RWPE1 (cell line): ENCODE results near the gene UNC45A.

Experiments used
- CTCF ChIA-PET: fragments of 350-600 bp; sonication (Branson Sonifier 250); formaldehyde crosslinking; extraction: SDS; loops from one replicate; lab custom pipeline; 2021; lab: Yijun Ruan, JAX
- POLR2A ChIA-PET: fragments of 400-600 bp; formaldehyde crosslinking; extraction: SDS; loops from one replicate; lab custom pipeline; 2020; ENCODE audit warnings: antibody characterized with exemption; ENCODE audit not compliant: low non-redundant PET; lab: Yijun Ruan, JAX
- DNase-seq: peaks from one replicate; pipeline ENCODE4 v3.0.0; 2012; ENCODE audit warnings: low spot score
- H3K27ac ChIP-seq: fragments of 450-650 bp; 2 replicates; pipeline ENCODE4 v1.5.1; 2017
- TF ChIP-seq, protein P1 (sequence below): fragments of 450-650 bp; conservative IDR thresholded peaks from 2 replicates; pipeline ENCODE4 v1.5.1; 2017; ENCODE audit warnings: low read depth, mild to moderate bottlenecking

UNC45A gene

DNA sequence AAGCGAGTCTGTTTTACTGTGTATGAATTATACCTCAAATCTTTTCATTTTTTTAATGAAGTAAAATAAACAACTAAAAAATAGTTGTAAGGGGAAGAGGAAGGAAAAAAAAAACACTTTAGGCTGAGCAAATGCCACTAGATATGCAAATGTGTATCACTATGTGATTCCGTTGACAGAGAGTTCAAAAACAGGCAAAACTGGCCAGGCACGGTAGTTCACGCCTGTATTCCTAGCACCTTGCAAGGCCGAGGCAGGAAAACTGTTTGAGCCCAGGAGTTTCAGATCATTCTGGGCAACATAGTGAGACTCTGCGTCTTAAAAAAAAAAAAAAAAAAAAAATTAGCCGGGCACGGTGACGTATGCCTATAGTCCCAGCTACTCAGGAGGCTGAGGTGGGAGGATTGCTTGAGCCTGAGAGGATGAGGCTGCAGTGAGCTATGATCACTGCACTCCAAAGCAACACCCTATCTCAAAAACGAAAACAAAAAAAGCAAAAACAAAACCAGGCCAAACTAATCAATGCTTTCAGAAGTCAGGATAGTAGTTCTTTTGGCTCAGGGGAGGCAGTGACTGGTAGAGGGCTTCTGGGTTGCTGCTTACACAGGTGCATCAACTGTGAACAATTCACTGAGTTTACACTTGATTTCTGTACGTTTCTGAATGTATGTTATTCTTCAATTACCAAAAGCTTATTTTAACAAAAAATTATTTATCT, 51.9 kb downstream of the UNC45A start:
- no peak for DNase-seq
- CTCF ChIA-PET: interaction anchor here (0.6 to 2.9 kb wide), 4 partner anchors 30 to 323 kb away, joined by 4 to 9 read pairs (median 6); no protein-coding TSS in a partner anchor
- TF ChIP-seq, protein P1, sequence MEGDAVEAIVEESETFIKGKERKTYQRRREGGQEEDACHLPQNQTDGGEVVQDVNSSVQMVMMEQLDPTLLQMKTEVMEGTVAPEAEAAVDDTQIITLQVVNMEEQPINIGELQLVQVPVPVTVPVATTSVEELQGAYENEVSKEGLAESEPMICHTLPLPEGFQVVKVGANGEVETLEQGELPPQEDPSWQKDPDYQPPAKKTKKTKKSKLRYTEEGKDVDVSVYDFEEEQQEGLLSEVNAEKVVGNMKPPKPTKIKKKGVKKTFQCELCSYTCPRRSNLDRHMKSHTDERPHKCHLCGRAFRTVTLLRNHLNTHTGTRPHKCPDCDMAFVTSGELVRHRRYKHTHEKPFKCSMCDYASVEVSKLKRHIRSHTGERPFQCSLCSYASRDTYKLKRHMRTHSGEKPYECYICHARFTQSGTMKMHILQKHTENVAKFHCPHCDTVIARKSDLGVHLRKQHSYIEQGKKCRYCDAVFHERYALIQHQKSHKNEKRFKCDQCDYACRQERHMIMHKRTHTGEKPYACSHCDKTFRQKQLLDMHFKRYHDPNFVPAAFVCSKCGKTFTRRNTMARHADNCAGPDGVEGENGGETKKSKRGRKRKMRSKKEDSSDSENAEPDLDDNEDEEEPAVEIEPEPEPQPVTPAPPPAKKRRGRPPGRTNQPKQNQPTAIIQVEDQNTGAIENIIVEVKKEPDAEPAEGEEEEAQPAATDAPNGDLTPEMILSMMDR: no peak
- no peak overlapping the region for H3K27ac ChIP-seq
- POLR2A ChIA-PET: no interaction called here

DNA sequence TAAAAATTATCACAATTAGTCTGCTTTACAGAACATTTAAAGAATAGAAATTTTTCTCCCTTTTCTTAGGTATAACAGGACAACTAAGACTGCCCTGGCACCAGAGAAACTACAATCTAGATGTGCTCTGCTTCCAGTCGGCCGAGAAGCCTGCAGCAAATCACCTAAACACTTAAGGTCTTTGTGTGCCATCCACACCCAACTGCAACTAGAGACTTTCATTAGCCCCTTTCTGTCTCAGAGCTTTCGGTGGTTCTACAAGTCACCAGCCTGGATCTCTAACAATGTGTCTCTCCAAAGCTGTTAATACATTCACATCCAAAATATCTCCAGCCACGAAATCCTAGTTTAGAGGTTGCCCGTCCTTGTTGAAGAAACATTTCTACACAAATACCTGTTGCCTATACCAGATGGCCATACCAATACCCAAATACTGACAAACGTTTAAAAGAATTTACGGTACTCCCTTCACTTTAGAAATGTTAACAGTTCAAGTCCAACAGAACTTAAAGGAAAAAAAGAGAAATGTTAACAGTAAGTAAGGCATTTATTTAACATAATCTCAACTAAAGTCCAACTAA, 52.6 kb downstream of the UNC45A start:
- CTCF ChIA-PET: interaction anchor here (0.6 to 0.7 kb wide), 3 partner anchors 65 to 322 kb away, joined by 4 to 8 read pairs (median 5); no protein-coding TSS in a partner anchor
- H3K27ac ChIP-seq: no peak overlapping the region
- TF ChIP-seq, protein P1: no peak
- no peak for DNase-seq
- POLR2A ChIA-PET: no interaction called here

DNA sequence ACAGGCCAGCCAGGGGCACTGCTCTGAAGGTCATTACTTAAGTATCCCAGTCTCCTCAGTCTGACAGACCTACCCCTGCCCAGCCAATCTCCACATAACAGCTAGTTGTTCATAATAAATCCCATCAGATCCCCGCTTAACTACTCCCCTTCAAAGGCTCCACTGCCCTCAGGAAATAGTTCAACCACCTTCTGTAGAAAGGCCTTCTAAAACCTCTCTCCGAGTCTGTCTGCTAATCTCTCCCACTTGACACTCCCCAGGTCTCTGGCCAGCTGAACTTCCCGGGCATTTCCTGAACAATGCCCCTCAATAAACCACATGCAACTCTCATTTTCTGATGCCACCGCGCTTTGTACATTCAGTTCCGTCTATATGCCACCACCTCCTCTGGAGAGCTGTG, 53.2 kb downstream of the UNC45A start:
- 0 out of 2 replicates have a peak overlapping the region, but pooled peaks have one; percentile 11 for H3K27ac ChIP-seq

DNA sequence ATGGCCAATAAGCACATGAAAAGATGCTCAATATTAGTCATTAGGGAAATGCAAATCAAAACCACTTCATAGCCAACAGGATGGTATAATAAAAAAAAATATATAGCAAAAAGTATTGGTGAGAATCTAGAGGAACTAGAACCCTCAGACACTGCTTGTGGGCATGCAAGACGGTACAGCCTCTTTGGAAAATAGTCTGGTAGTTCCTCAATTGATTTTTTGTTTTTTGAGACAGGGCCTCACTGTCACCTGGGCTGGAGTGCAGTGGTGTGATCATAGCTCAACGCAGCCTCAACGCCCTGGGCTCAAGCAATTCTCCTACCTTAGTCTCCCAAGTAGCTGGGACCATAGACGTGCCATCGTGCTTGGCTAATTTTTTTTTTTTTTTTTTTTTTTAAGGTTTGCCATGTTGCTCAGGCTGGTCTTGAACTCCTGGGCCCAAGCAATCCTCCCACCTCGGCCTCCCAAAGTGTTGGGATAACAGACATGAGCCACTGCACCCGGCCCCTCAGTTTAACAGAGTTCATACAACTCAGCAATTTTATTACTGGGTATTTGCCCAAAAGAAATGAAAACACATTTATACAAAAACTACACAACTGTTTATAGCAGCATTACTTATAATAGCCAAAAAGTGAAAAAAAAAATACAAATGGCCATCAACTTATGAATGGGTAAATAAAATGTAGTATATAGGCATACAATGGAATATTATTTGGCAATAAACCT, 54.1 kb downstream of the UNC45A start:
- TF ChIP-seq, protein P1: no peak
- ChIA-PET POLR2A (interaction anchor here (0.5 kb wide), 1 partner anchor 788 kb away, joined by 3 read pairs; the partner anchor contains the start of gene SEMA4B), CTCF (no interaction called here)
- no peak overlapping the region for H3K27ac ChIP-seq
- DNase-seq: no peak

More for the DNA sequence above, 53.2 kb downstream of the UNC45A start:
- ChIA-PET CTCF (no interaction called here), POLR2A (no interaction called here)
- TF ChIP-seq, protein P1: no peak
- DNase-seq: no peak

DNA sequence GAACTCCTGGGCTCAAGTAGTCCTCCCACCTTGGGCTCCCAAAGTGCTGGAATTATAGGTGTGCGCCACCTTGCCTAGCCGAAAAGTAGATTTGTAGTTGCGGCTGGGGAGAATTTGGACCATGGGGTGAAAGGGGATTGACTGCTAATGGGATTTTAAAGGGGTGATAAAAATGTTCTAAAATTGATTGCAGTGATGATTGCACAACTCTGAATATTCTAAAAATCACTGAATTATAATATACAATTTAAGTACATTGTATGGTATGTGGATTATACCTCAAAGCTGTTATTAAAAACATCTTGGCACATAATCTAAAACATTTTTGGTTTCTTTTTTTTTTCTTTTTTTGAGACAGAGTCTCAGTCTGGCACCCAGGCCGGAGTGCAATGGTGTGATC, 55.4 kb downstream of the UNC45A start:
- no peak for DNase-seq
- peak overlapping the region; percentile 4; the same call in 1 of the 2 replicates for H3K27ac ChIP-seq
- TF ChIP-seq, protein P1: no peak
- CTCF ChIA-PET: no interaction called here
- POLR2A ChIA-PET: interaction anchor here (0.6 kb wide), 1 partner anchor 12 kb away, joined by 4 read pairs; no protein-coding TSS in a partner anchor

DNA sequence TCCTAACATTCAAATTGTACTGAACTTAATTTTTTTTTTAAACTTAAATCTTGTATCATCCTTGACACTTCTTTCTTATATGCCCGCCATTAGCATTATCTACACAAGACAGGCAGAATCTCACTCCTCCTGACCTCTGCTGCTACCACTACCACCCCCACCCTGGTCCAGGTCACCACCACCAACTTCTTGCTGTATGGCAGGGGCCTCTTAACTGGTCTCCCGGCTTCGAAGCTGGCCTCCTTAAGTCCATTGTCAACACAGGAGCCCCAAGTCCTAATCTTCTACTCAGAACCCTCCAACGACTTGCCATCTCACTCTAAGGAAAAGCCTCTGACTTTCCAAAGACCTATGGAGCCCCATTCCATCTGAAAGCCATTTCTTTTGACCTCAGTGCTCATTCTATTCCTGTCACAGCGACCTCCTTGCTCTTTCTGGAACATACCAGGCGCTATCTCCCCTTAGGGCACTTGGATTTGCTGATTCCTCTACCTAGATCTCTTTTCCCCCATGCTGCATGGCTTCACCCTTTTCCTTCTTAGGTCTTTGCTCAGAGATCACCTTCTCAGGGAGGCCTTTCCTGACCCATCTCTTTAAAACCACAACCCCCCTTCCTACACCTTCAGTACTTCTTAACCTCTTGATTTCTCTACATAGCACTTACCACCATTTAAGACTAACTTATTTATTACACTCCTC, 56.7 kb downstream of the UNC45A start:
- ChIA-PET CTCF (interaction anchor here (0.6 kb wide), 1 partner anchor 282 kb away, joined by 4 read pairs; no protein-coding TSS in a partner anchor), POLR2A (interaction anchor here (0.7 kb wide), 1 partner anchor 23 kb away, joined by 3 read pairs; no protein-coding TSS in a partner anchor)
- TF ChIP-seq, protein P1: no peak
- no peak overlapping the region for H3K27ac ChIP-seq
- no peak for DNase-seq
